Sigmoid colon (tissue), 4 donors: ENCODE results near the gene STK17A.

Experiments
- CTCF ChIP-seq, 4 experiments: fragments of 450-650 bp in 3 of 4; fragments of 200-600 bp in 1 of 4; IDR thresholded peaks; one replicate each; pipeline ENCODE4 v1.5.1; 2016 to 2019; ENCODE audit warnings: antibody characterized with exemption in 4 of 4, mild to moderate bottlenecking in 3 of 4, moderate library complexity in 2 of 4
- EP300 ChIP-seq, 4 donors: sonication (generic); formaldehyde crosslinking; IDR thresholded peaks; one replicate each; pipeline ENCODE4 v1.6.1; 2017; ENCODE audit warnings: antibody characterized with exemption in 4 of 4
- POLR2A ChIP-seq, 2 donors: fragments of 450-650 bp; IDR thresholded peaks; one replicate each; pipeline ENCODE4 v1.6.1; 2016; ENCODE audit warnings: antibody characterized with exemption in 2 of 2, mild to moderate bottlenecking in 2 of 2, moderate library complexity in 2 of 2

DNA sequence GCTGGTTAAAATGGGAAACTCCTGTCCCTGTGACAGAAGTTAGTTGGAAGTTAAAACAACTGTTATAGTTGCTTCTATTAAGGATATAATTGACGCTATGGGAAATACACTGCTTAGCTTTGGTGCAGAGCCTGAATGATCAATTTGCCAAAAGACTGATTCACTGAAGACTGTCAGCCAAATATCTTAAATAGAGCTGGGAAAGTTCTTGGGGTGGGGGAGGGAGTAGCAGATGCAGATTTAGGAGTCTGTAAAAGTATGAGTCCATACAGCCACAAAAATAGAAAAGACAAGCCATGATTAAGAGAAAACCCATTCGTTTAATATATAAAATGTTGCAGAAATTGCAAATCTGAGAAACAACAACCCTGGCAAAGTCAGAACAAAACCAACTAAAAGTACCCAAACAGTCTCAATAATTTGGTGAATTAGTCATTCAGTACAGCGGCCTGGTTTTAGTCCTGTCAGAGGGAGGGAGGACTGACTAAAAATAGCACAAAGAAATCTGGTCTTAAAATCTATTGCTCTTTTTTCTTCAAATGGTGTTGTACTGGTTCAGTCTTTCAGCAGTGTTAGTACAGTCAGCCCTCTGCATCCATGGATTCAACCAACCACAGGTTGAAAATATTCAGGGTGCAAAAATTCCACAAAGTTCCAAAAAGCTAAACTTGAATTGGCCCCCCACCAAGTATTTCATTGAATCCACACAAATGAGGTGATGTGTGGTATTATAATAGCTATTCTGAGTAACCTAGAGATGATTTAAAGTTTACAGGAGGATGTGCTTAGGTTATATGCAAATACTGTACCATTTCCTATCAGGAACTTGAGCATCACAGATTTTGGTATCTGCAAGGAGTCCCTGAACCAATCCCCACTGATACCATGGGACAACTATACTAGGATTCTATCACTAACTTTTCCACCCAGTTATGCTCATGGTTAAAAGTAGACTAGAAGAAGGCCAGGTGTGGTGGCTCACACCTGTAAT lies 30.0 kb downstream of the STK17A start:
- TF ChIP-seq CTCF (IDR thresholded peaks at IDR 0.05) (no peak), POLR2A (IDR thresholded peaks at IDR 0.05) (no peak), EP300 (IDR thresholded peaks at IDR 0.05) (no peak)
